ENCODE data around the gene EPB42. TPM values are rescaled to one million over a fixed set of nuclear protein-coding genes. Genes with fewer than 3 reads are reported as not detected.
"Not testable (repeated sequence)": the region's sequence is repeated elsewhere in the genome, so short reads cannot be mapped to it uniquely, and the experiment has no call there.

The EPB42 gene
- total RNA-seq, 1 donor from 2014 or later: not detected

DNA sequence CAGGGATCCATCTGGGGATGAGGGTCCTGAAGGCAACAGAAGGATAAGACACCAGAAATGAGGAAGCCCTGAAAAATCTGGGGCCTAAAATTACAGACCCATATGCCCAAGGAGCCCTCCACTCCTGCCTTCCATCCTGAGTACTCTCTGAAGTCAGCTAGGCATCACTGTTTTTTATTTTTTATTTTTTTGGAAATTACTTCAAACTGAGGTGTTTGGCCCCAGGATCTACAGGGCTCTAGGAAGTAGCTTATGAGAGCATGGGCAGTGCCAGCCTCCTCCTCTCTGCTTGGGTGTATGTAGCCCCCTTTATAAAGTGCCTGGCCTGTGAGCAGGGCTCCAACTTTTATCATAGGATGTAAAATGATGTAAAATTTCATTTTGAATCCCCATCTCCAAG lies 7.9 kb downstream of the EPB42 start:
- DNase-seq (ENCODE audit: low read depth in 2 of 2): no peak

DNA sequence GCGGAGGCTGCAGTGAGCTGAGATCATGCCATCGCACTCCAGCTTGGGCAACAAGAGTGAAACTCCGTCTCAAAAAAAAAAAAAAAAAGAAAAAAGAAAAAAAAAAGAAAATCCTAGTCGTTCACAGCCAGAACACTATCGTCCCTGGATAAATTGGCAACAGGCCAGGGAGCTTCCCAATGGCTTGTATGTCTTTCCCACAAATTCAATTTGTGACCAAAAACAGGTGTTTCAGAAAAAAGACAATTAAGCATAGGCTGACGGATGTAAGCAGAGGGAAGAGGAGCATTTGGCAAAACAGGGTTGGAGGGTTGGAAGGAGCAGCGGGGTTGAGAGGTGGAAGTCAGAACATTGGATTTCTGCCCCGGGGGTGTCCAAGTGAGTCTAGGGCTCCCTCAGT lies 8.5 kb downstream of the EPB42 start:
- DNase-seq (ENCODE audit: low read depth in 2 of 2): no peak

DNA sequence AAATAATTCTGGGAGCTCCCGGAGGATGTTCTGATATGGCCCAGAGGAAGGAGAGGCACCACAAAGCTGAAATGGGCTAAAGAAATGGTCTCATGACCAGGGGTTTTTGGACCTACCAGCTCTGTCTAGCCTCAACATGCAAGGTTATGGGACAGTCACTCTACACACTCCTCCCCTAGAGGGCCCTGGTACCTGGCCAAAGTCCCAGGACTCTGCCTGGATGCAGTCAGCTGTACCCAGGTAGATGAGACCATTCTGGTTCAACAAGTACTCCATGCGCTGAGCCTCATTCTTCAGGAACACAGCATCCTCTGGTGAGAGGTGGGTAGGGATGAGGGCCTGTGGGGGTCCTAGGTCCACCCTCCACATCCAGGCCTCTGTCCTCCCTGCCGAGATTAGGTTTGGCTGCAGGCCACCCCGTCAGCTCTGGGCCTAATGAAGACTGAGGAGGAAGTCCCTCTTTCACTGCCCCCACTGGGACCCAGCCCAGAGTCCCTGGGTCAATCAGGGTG lies 9.5 kb downstream of the EPB42 start:
- DNase-seq (ENCODE audit: low read depth in 2 of 2): no peak

DNA sequence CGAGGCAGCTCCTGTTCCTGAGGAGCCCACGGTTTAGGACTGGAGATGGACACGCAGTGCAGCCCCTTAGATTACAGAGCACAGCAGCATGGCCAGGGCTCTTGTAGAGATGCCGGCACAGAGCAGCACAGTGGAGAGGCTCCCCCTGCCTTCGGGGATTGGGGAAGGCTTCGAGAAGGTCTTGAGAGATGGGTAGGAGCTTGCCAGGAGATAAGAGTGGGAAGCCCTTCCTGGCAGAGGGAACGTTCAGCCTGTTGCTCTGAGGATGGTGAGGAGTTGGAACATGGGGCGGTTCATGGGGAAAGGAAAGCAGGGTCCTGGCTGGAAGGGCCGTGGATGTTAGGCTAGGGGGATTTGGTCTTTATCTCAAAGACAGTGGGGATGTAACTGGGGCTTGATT lies 10.0 kb downstream of the EPB42 start:
- no peak for DNase-seq (ENCODE audit: low read depth in 2 of 2)

DNA sequence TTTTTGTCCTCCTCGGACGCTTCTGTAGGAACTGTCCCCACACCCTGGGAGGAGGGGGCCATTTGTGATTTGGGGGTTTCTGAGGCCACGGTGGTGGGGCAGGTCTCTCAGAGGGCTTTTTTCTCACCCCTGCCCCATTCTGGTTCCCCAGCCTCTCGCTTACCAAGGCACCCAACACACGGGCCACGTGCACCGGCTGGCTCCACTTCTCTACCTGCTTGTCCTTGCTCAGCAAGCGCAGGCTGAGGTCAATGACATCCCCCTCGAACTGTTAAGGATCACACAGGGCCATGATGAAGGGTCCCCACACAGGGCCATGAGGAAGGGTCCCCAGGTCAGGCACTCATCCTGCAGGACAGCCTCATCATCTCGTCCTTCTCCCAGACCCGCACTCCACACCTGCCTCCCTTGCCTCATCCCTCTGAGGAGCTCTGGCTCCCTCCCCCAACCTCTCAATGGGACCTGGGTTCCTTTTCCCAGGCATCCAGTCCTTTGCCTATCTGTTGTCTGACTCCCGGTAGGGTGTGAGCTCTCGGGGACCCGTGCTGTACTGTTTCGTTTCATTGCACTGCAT lies 10.6 kb downstream of the EPB42 start:
- no peak for DNase-seq (ENCODE audit: low read depth in 2 of 2)

DNA sequence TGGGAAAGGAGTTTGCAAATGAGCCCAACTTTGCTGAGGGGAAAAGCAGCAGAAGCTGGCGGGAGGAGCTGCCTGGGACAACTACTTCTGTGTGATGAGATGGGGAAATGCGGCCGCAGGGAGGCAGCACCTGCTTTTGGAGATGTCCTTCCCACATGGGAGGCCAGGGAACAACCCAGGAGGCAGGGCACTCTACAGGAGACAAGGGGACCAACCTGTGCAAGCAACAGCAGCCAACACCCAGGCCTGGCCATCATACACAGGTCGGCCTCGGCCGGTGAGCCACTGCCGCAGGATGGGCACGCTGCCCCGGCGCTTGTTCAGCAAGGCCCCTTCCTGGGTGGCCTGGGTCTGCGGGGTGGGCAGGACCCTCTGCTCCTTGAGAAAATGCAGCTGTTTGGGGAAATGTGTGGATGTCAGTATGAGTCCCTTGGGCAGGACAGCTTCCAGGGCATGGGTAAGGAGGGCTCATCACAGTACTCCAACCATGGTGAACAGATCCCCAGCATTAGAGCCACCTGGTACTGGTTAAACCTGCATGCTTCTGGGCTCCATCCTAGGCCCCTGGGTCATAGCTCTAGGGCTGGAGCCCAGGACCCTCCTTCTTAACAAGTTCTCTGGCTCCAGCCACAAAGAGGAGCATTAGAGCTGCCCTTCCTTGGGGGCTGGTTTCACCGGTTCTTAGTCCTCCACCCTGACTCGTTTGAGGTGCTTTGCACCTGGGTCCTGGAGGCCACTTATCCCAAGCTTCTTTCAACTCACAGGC lies 11.6 kb downstream of the EPB42 start:
- DNase-seq (ENCODE audit: low read depth in 2 of 2): peak in 1 of 2 donors; percentile 16

DNA sequence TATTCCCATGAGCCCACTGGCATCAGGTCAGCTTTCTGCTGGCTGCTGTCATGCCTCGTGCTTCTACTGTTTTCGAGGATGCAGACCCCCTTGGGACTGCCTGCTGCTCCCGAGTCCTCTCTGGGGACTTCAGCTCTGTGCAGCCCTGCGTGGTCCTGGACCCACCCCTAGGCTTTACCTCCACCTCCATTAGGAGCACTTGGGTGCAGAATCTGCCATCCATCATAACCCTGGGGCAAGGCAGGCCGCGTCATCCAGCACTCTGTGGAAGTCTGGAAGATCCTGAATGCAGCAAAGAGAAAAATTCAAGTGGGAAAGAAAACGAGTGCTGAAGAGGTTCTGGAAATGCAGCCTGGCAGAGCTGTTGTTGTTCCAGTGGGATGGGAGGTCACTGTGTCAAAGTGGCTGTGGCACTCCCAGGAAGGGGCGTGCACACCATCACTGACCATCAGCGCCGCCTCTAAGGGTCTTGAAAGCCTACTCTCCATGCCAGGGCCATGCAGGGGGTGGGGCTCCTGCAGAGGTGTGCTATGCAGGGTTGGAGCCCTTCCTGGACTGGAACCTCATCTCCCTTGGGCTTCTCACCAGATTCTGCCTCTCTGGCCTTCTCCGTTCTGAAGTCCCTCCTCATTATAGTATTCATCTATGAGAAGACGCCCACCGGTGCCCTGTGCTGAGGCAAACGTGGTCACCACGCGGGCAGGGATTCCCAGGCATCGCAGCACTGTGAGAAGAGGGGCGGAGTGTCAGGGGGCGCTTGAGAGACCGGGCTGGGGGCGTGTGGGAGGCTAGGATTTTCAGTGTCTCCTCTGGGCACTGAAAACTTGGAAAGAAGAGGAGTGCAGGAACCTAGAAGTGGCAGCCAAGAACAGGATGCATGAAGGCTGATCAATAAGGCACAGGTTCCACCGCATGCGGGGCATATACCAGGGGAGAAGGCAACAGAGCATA lies 12.5 kb downstream of the EPB42 start:
- no peak for DNase-seq (ENCODE audit: low read depth in 2 of 2)

DNA sequence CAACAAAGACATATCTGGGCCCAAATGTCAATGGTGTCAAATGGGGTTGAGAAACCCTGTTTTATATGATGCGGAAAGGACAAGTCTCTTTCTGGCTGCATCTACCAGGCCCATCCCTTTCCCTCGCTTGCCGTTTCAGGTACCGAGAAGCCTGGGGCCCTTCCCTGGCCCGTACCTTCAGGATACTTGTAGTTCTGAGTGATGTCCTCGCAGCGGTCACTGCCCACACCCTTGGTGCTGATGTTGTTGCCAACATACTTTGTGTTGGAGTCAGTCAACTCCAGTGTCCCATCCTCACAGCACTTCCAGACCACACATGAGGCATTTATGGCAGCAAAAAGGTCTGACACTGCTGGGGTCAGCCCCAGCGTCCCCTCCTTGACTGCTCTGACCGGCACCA lies 13.8 kb downstream of the EPB42 start:
- DNase-seq (ENCODE audit: low read depth in 2 of 2): no peak

DNA sequence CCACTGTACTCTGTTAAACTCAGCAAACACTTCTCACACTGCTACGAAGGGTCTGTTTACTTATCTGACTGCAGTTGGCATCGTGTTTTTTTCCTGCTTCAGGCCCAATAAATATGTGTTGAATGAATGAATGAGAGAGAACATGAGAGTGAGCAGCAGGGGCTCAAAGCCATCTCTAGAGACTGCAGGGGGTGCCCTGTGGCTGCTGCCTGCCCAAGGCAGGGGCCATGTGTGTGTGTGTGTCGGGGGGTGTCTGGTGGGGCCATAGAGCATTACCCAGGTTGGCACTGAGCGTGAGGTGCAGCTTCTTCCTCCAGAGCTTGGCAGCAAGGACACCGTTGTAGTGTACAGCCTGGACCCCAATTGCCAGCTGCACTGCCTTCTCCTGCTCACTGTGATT lies 14.8 kb downstream of the EPB42 start:
- no peak for DNase-seq (ENCODE audit: low read depth in 2 of 2)

DNA sequence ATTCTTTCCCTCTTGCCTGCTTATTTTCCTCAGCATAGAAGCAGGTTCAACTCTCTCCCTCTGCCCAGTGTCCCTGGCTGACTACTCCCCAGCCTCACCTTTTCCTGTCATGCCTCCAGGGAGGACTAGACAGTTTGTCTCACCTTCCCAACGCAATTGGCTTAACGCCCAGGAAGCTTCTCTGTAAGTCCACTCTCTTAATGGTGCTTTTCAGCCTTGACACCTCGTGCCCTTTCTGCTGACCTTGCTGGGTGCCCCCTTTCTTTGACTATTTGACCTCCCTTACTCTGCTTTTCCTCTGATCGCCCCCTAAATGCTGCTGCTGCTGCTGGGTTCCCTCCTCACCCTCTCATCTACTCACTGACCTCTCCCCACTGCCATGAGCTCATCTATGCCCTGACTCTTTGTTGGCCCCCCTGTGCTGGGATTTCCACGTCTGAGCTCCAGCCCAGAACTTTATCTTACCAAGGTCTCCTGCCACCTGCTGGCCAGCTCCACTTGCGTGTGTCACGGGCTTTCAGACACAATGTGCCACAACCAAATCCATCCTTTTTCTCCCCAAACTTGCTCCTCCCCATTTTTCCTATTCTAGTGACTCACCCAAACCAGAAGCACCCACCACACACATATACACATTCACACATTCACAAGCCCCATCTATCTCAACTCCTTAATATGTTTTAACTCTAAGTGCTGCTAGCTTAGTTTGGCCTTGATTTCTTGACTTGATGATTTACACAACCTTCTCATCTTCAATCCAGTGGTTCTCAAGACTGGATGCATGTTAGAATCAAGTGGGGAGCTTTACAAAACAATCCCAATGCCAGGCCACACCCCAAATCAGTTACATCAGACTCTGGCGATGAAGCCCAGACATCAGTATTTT lies 16.6 kb downstream of the EPB42 start:
- peak; percentile 60 to 83 for DNase-seq (ENCODE audit: low read depth in 2 of 2)

DNA sequence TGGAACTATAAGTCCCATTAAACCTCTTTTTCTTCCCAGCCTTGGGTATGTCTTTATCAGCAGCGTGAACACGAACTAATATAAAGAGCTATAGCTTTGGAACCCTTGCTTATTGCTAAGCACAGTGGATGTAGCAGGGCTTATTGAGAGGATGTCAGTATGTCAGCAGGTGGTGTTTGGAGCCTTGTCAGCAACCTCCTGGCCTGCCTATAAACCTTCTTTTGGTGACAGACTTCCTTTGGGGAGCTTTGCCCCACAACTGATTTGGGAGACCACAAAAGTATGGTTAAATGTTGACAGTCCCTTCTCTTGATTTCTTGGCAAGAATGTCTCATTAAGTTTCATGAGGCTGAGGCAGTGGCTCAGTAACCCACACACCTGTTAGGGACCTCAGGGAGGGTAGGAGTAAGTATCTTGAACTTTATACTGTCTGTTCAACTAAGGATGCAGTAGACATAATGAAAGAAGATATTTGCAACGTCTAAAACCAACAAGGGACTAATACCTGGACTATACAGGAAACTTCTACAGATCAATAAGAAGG lies 20.8 kb downstream of the EPB42 start:
- DNase-seq (ENCODE audit: low read depth in 2 of 2): no peak

DNA sequence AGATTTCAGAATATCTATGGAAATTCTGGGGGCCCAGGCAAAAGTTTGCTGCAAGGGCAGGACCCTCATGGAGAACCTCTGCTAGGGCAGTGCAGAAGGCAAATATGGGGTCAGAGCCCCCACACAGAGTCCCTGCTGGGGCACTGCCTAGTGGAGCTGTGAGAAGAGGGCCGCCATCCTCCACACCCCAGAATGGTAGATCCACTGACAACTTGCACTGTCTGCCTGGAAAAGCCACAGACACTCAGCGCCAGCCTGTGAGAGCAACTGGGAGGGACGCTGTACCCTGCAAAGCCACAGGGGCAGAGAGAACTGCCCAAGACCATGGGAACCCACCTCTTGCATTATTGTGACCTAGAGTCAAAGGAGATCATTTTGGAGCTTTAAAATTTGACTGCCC lies 21.8 kb downstream of the EPB42 start:
- DNase-seq (ENCODE audit: low read depth in 2 of 2): no peak

DNA sequence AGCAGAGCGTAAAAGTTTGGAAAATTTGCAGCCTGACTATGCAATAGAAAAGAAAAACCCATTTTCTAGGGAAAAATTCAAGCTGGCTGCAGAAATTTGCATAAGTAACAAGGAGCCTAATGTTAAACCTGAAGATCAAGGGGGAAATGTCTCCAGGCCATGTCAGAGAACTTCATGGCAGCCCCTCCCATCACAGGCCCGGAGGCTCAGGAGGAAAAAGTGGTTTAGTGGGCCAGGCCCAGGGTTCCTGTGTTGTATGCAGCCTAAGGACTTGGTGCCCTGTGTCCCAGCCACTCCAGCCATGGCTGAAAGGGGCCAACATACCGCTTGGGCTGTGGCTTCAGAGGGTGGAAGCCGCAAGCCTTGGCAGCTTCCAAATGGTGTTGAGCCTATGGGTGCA lies 22.3 kb downstream of the EPB42 start:
- DNase-seq (ENCODE audit: low read depth in 2 of 2): not testable (repeated sequence)

DNA sequence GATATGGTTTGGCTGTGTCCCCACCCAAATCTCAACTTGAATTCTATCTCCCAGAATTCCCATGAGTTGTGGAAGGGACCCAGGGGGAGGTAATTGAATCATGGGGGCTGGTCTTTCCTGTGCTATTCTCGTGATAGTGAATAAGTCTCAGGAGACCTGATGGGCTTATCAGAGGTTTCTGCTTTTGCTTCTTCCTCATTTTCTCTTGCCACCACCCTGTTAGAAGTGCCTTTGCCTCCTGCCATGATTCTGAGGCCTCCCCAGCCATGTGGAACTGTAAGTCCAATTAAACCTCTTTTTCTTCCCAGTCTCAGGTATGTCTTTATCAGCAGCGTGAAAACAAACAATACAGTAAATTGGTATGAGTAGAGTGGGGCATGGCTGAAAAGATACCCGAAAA lies 23.0 kb downstream of the EPB42 start:
- not testable (repeated sequence) for DNase-seq (ENCODE audit: low read depth in 2 of 2)

DNA sequence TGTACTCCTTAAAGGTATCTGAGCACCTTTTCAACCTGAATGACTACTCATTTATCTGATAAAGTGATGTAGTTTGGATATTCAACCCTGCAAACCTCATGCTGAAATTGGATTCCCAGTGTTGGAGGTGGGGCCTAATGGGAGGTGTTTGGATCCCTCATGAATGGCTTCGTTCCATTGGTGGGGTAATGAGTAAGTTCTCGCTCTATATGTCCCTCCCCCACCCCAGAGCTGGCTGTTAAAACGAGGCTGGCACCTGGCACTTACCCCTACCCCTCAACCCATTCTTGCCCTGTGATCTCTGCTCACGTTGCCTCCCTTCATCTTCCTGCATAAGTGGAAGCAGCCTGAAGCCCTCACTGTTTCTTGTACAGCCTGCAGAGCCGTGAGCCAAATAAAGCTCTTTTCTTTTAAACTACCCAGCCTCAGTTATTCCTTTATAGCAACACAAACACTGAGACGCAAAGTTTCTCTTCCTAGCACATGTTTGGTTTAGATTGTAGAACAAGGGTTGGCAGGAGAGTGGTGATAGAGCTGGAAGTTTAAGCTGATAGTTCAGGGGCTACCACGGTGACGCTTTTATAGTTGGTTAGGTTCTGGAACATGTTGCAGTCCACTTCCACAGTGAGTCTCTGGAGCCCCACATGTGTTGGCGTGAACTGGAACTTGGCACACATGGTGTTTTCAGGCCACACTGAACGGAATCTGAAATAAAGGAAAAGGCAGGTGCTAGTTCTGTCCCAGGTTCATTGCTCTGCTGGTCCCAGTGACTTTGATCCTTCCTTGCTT lies 23.9 kb downstream of the EPB42 start:
- no peak for DNase-seq (ENCODE audit: low read depth in 2 of 2)

DNA sequence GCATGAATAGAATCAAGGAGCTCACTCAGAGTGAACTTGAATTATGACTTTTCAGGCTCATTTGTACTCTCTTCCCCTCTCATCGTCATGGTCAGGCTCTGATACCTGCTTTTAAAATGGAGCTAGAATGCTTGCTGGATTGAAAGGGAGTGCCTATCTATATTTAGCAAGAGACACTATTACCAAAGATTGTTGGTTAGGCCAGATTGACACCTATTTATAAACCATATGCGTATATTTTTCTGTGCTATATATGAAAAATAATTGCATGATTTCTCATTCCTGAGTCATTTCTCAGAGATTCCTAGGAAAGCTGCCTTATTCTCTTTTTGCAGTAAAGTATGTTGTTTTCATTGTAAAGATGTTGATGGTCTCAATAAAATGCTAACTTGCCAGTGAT lies 26.0 kb downstream of the EPB42 start:
- no peak for DNase-seq (ENCODE audit: low read depth in 2 of 2)

DNA sequence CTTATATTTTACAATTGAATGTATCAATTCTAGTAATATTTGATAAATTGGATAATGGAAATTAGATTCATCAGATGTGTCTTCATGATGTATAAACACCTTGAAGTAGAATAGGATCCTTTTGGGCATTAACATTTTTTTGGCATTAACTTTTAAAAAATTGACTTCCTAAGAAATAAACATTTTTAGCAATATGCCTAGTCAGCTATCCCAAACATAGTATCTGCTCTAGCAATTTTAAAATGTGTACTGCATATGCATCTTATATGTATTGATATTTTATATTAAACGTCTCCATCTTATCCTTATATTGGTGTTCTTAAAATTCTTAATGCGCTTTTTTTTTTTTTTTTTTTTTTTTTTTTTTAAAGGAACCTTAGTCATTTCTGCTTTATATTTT lies 27.1 kb downstream of the EPB42 start:
- no peak for DNase-seq (ENCODE audit: low read depth in 2 of 2)

DNA sequence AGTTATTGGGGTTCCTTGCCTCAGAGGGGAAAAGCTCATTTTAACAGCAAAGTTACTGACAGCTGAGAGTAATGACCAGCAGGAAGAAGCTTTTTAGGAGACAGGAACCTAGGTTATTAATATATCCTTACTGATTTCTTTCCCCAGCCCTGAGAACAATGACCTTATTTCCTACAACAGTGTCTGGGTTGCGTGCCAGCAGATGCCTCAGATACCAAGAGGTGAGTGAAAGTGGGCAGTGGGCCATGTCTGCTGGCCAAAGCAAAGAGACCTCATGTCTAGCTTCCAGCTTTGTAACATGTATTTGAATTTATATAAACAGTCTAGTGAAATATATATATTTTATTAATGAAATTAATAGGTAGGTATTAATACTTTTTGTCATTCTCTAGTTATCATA lies 30.6 kb downstream of the EPB42 start:
- peak; percentile 27 to 91 for DNase-seq (ENCODE audit: low read depth in 2 of 2)

DNA sequence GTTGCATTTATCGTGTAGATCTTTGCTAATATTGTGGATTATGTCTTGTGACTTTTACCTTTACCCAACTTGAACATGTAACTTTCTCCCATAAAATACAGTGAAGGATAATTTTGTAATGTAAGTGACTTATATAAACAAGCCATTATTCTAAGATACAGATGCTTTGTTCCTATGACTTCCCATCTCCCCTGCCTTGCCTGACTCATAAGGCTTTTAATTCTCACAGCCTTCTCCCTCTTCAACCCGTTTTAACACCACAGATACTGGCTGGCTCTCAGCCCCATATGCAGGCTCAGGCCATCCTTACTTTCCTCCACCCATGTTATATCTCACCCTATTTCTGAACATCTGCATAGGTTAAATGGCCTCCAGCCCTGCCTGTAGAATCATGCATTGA lies 31.5 kb downstream of the EPB42 start:
- peak in 1 of 2 donors; percentile 49 for DNase-seq (ENCODE audit: low read depth in 2 of 2)

DNA sequence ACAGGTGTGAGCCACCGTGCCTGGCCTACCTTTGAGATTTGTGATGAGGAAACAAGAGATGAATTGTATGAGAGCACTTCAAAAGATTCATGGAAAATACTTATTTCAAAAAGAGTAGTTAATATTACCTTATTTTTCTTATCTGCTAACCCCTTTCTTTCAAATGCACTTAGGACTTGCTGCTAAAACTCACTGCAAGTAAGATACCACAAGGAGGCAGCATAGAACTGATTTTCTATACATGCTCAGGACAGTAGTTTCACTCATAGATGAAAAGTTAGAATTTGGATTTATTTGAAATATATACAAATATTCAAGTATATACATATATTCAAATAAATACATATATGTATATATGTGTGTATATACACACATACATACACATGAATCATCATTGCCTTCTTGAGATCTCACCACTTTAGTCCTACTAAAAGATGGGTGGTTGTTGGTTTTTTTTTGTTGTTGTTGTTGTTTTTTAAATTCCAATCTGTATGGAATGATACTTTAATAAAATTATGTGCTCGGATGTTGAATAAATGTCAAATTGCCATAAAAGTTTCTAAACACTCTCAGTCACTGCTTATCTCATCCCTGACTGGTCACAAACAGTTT lies 33.2 kb downstream of the EPB42 start:
- peak; percentile 59 to 74 for DNase-seq (ENCODE audit: low read depth in 2 of 2)
